Fibroblast of skin of back (primary cell): ENCODE results near the gene ADAMTSL3.
"Not testable (repeated sequence)": the region's sequence is repeated elsewhere in the genome, so short reads cannot be mapped to it uniquely, and the experiment has no call there.

Experiments used
- DNase-seq: peaks from one replicate; pipeline ENCODE4 v3.0.0-alpha.2; 2013

ADAMTSL3 gene

GRCh38 chr15:83700082-83700481, 46.2 kb downstream of the ADAMTSL3 start:
- no peak for DNase-seq

DNA sequence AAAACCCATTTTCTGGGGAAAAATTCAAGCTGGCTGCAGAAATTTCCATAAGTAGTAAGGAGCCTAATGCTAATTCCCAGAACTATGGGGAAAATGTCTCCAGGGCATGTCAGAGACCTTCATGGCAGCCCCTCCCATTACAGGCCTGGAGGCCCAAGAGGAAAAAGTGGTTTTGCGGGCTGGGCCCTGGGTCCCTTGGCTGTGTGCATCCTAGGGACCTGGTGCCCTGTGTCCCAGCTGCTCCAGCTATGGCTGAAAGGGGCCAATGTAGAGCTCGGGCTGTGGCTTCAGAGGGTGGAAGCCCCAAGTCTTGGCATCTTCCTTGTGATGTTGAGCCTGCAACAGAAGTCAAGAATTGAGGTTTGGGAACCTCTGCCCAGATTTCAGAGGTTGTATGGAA, 48.4 kb downstream of the ADAMTSL3 start:
- DNase-seq, result not testable (repeated sequence)

DNA sequence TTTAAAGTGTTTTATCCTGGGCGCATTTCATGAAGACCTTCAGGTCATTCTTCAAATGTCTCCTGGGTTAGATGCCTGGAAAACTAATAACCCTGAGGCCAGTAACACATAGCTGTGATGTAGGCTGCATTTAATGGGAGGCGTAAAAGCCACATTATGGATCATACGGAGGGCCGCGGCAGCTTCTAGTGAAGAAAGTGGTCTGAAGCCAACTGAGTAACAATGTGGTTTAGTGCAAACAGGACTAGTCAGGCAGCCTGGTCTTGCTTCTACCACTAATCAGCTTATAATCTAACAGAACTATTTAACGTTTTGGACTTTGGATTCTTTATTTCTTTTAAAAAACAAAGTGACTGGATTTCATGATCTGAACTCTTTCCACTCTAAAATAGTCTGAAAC, 54.4 kb downstream of the ADAMTSL3 start:
- no peak for DNase-seq

DNA sequence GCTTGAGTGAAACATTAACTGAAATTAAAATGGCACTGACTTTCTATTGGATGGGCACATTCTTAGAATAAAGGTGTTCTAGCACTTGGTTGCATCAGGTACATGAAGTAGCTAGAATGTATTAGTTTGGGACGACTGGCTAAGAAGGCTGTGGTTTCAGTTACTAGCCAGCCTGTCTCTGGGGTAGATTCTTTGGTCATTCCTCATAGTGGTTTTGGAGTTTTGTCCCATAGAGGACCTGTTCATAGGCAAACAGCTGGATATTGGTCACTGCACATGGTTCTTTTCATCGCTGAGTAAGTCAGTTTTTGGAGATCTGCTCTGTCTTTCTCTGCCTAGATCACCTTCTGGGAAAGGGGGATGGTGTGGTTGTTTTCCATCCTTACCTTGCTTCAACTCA, 55.3 kb downstream of the ADAMTSL3 start:
- peak; percentile 75 for DNase-seq

GRCh38 chr15:83709811-83710210, 55.9 kb downstream of the ADAMTSL3 start:
- no peak for DNase-seq

DNA sequence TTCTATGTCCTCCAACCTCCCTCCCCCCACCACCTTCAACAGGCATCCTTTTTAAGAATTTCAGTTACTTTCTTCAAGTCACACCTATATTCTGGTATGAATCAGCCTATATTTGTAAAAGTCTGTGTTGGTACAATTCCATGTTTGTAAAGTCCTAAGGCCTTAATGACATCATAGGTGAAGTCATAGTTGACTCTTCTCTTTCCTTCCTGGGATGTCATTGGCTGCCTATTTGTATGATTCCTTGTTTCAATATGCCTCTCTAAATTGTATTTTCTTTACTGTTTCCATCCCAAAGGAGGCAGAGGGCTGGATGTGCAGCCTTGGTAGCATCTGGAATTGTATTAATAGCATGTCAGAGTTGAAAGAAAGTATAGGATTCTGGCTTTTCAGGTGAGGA, 56.5 kb downstream of the ADAMTSL3 start:
- no peak for DNase-seq

- DNase-seq, result no peak
Measured at GRCh38 chr15:83711236-83711635, 57.3 kb downstream of the ADAMTSL3 start.

- no peak for DNase-seq
Measured at GRCh38 chr15:83713242-83713641, 59.3 kb downstream of the ADAMTSL3 start.

DNA sequence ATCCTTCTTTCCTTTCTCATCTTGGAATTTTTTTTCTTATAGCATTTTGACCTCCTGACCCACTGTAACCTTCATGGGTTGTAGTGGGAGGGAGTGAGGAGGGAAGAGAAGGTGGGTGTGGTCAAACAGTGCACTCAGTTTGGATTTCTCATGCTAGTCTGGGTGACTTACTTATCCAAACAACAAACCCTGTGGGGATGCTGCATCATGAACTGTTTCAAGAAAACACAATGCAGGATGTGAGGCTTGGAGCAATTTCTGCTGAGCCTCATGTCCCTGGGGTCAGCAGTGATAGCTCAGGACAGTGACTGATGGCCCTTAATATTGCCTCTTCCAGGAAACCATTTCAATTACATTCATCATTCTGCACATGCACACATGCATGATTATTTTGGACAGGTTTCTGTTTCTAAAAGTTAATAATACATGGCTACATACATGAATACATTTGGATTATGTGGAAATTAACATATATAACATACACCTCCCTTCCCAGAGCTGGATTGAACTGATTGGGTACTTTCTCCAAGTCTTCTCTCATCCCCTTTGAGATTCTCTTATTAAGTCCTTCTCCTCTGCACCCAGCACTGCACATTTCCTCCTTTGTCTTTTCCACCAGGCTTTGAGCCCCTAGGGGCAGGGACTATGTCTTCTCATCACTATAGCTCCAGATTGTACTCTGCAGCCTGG, 61.2 kb downstream of the ADAMTSL3 start:
- peak; percentile 76 for DNase-seq

GRCh38 chr15:83716605-83717004, 62.7 kb downstream of the ADAMTSL3 start:
- DNase-seq, result no peak

- no peak for DNase-seq
Measured at GRCh38 chr15:83717010-83717409, 63.1 kb downstream of the ADAMTSL3 start.

- DNase-seq, result peak; percentile 22
Measured at GRCh38 chr15:83720468-83720867, 66.5 kb downstream of the ADAMTSL3 start.

- DNase-seq, result no peak
Measured at GRCh38 chr15:83721031-83721430, 67.1 kb downstream of the ADAMTSL3 start.

GRCh38 chr15:83721981-83722380, 68.1 kb downstream of the ADAMTSL3 start:
- DNase-seq, result no peak

GRCh38 chr15:83723216-83723615, 69.3 kb downstream of the ADAMTSL3 start:
- peak; percentile 34 for DNase-seq

DNA sequence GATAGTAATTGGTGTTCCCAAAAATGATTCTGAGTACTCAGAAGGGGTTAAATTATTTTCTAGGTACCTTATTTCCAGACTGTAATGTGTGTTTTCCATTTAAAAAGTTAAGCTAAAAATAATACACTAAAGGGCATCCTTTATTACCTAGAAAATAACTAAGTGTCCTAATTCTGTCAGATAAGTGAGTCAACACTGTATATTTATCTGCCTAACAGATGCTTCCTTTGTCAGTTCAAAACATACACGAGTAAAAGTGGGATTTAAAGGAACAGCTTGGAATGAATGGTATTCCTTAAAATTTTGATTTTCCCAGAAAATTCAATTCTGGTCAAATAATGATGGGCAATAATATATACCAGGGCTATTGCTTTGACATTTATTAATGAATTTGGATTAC, 78.3 kb downstream of the ADAMTSL3 start:
- no peak for DNase-seq

DNA sequence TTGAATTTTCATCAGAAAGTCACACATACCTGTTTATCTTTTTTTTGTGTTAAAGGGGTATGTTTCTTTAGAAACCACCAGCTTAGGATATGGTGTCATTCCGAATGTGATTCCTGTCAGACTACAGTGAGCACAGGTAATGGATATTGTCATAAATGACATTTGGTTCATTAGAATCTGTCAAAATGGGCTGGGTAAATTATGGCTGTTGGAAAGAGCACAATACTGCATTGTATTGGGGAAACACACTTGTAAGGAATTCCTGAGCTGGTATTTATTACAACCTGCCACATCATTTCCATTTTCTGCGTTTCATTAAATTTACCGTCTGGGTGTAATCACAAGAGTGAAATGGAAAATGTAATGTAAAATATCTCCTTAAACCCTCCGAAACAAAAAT, 78.8 kb downstream of the ADAMTSL3 start:
- no peak for DNase-seq

DNA sequence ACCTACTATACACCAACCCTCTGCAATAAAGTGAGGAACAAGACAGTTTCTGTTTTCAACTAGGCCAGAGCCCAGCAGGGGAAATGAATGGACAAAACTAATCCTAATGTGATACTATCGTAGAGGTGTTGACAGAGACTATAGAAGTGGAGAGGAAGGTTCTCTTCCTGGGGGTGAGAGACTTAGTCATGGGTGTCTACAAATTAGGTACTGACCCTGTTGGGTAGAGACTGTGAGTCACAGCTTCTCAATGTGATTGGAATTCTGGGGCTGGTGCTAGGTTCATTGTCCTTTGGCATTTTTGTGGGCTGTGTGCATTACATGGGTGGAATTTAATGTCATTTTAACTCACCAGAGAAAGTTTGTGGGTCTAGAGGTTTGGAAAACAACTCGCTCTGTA, 79.3 kb downstream of the ADAMTSL3 start:
- DNase-seq, result peak; percentile 97

- DNase-seq, result no peak
Measured at GRCh38 chr15:83733691-83734090, 79.8 kb downstream of the ADAMTSL3 start.

DNA sequence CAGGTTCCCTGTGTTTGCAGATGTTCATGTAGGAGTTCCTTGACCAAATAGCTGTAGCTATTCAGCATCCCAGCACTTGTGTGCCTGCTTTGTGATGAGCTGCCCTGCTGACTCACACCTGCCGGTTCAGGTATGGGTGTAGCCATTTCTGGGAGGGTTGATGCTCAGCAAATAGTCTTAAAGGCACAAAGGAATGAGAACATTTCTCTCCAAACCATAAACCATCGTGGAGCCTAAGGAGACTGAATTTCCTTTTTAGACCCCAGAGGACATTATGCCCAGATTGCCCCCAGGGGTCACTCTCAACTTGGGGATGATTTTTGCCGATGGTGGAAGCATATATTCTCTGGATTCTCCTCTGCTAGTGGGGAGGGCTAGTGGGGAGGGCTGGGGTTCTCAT, 80.6 kb downstream of the ADAMTSL3 start:
- no peak for DNase-seq

DNA sequence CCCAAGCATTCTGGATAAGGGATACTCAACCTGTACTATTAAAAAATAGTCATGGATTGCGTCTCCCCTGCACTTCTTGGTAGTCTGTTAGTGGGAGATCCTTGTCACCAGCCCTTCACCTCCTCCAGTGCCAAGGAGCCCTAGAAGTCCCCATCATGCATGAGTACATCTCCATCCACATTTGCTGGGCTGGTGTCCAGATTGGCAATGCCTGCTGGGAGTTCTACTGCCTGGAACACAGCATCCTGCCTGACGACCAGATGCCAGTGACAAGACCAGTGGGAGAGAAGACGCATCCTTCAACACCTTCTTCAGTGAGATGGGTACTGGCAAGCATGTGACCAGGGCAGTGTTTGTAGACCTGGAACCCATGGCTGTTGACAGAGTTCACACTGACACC, 85.7 kb downstream of the ADAMTSL3 start:
- DNase-seq, result no peak

GRCh38 chr15:83745771-83746170, 91.8 kb downstream of the ADAMTSL3 start:
- DNase-seq, result no peak

GRCh38 chr15:83746231-83746630, 92.3 kb downstream of the ADAMTSL3 start:
- no peak for DNase-seq

GRCh38 chr15:83747050-83747717, 93.3 kb downstream of the ADAMTSL3 start:
- DNase-seq, result peak; percentile 59

DNA sequence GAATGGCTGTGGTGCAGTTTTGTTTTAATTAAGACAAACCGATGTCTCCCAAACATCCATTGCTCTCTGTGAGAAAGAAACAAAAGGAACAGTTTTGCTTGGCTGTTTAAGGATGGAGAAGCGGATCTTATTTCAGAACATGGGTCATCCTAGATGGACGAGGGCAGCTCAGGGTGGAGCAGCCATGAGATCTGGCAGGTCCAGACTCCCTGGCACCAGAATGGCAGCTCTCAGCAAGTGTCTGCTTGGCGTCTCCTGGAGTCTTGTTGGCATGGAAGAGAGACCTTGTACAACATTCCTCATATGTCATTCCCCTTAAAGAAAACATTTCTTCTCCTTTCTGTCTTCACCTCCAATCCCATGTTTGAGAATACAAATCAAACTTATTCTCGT, 93.8 kb downstream of the ADAMTSL3 start:
- DNase-seq, result no peak
